Neural crest cell (in vitro differentiated cells): ENCODE results near the gene HOXA11. TPM values are rescaled to one million over a fixed set of nuclear protein-coding genes. Genes with fewer than 3 reads are reported as not detected.

ENCODE experiments used
- DNase-seq: peaks from one replicate; pipeline ENCODE4 v3.0.0; 2021; ENCODE audit warnings: low read depth, mixed read lengths, low spot score
- H3K27ac Mint-ChIP-seq: one replicate; pipeline ENCODE4 v1.8.0; 2021; ENCODE audit warnings: mild to moderate bottlenecking, mixed read lengths; ENCODE audit not compliant: unreplicated experiment
- H3K27me3 Mint-ChIP-seq: 2 replicates; pipeline ENCODE4 v1.8.0; 2021; ENCODE audit warnings: low read depth, mild to moderate bottlenecking, mixed read lengths
- H3K36me3 Mint-ChIP-seq: 2 replicates; pipeline ENCODE4 v1.8.0; 2021; ENCODE audit warnings: low read depth, mild to moderate bottlenecking, mixed read lengths
- H3K4me1 Mint-ChIP-seq: 2 replicates; pipeline ENCODE4 v1.8.0; 2021; ENCODE audit warnings: mixed read lengths
- H3K4me3 Mint-ChIP-seq: one replicate; pipeline ENCODE4 v1.8.0; 2021; ENCODE audit warnings: mild to moderate bottlenecking, mixed read lengths
- H3K9me3 Mint-ChIP-seq: 2 replicates; pipeline ENCODE4 v1.8.0; 2021; ENCODE audit warnings: mixed read lengths
- microRNA-seq: library from miRNA; unstranded; fragments of <30 nt; microRNA quantifications from one replicate; pipeline ENCODE4, GENCODE V29; 2020
- total RNA-seq: library from RNA; stranded (reverse); gene quantifications from 2 replicates; pipeline ENCODE4 v1.2.1, GENCODE V29; 2021
- TF ChIP-seq, protein P1 (sequence below): fragments of 200-600 bp; sonication (generic); conservative IDR thresholded peaks from 2 replicates; pipeline ENCODE4 v1.5.0; 2021; ENCODE audit warnings: antibody characterized with exemption, mild to moderate bottlenecking

Gene HOXA11
- total RNA-seq, 1 donor from 2014 or later = not detected

DNA sequence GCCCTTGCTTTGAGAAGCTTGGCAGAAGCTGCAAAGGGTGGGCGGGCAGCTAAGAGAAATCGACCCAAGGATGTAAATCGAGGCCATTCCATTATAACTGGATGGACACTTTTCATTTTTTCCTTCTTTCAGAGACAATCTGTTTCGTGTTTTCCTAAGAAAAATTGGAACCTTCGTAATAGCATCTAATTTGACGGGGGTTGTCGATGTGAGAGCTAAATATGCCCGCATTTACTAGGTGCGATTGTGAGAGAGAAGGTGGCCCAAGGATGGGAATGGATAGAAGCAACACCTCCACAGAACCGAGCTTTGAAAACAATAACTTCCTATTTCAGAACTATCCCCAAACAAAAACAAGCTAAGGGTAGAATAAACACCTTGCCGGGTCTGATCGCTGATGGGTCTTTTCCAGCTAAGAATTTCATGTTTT, 53.6 kb downstream of the HOXA11 start:
- TF ChIP-seq, protein P1, sequence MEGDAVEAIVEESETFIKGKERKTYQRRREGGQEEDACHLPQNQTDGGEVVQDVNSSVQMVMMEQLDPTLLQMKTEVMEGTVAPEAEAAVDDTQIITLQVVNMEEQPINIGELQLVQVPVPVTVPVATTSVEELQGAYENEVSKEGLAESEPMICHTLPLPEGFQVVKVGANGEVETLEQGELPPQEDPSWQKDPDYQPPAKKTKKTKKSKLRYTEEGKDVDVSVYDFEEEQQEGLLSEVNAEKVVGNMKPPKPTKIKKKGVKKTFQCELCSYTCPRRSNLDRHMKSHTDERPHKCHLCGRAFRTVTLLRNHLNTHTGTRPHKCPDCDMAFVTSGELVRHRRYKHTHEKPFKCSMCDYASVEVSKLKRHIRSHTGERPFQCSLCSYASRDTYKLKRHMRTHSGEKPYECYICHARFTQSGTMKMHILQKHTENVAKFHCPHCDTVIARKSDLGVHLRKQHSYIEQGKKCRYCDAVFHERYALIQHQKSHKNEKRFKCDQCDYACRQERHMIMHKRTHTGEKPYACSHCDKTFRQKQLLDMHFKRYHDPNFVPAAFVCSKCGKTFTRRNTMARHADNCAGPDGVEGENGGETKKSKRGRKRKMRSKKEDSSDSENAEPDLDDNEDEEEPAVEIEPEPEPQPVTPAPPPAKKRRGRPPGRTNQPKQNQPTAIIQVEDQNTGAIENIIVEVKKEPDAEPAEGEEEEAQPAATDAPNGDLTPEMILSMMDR = no peak
- H3K36me3 Mint-ChIP-seq = peaks cover 3% of the 10 kb centered on the region
- no peaks in the 10 kb centered on the region for H3K9me3 Mint-ChIP-seq
- no peak for DNase-seq
- peaks cover 94% of the 10 kb centered on the region for H3K27me3 Mint-ChIP-seq
- peaks cover 7% of the 10 kb centered on the region for H3K4me1 Mint-ChIP-seq
- no peak overlapping the region for H3K27ac Mint-ChIP-seq
- H3K4me3 Mint-ChIP-seq = peak overlapping the region; percentile 80

Small RNA genes within 50 kb of the gene (microRNA-seq; reads per million reads assigned to microRNA genes)
- 2,297 reads per million, percentile 87 among the genes with 10 or more reads in this experiment for gene MIR196B

Other genes with a start within 250 kb of the HOXA11 start
- gene HOXA1, start 89.2 kb downstream of the HOXA11 start, total RNA-seq = 3.5 and 3.6 TPM in 2 replicates
- gene HOXA2, start 82.5 kb downstream of the HOXA11 start, total RNA-seq = 41.2 and 41.6 TPM in 2 replicates
- 0.68 and 0.96 TPM in 2 replicates for gene HOXA4, start 54.5 kb downstream of the HOXA11 start, total RNA-seq
- gene HOXA5, start 41.6 kb downstream of the HOXA11 start, total RNA-seq = 3.2 and 4.3 TPM in 2 replicates
- 1.6 and 2.0 TPM in 2 replicates for gene HOXA6, start 37.5 kb downstream of the HOXA11 start, total RNA-seq
- gene HOXA3, start 32.6 kb downstream of the HOXA11 start, total RNA-seq = 10.6 and 11.3 TPM in 2 replicates
- gene HOXA7, start 28.6 kb downstream of the HOXA11 start, total RNA-seq = 7.1 and 8.8 TPM in 2 replicates
- 9.0 and 10.0 TPM in 2 replicates for gene HOXA9, start 19.7 kb downstream of the HOXA11 start, total RNA-seq
- gene HOXA10, start 10.9 kb downstream of the HOXA11 start, total RNA-seq = 0.35 TPM in 1 of 2 replicates, not detected in the other
- not detected in 2 replicates for gene HOXA13, start 14.9 kb upstream of the HOXA11 start, total RNA-seq
- 0.79 and 0.80 TPM in 2 replicates for gene EVX1, start 57.6 kb upstream of the HOXA11 start, total RNA-seq